Fibroblast of skin of right biceps (primary cell): ENCODE measurements around the gene DNAJB5.

ENCODE experiments used
- DNase-seq: peaks from one replicate; pipeline ENCODE4 v3.0.0-alpha.2; 2013

DNAJB5 gene

DNA sequence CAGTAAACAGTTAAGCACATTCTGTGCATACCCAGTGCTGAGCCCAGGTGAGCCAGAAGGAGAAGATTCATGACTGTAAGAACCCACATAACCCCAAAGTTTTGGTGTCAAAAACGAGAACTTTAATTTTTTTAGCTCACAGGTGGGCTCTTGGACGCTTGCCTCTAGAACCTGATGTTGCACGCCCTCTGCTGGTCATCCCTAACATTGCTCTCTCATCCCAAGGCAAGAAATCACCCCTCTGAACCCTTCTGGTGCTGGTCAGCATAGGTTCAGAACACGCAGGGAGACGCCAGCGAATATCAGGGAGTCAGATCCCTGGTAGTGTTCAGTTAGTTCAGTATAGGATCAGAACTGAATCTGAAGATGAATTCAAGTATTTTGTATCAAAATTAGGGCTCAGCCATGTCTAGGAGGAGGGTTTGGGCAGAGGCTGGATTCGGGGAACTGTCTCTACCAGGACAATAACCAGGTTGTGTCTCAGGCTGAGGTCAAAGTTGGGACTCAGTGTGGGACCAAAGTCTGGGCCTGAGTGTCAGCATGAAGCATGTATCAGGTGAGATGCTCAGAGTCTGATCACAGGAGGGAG, 4.1 kb upstream of the DNAJB5 start:
- peak; percentile 44 for DNase-seq

DNA sequence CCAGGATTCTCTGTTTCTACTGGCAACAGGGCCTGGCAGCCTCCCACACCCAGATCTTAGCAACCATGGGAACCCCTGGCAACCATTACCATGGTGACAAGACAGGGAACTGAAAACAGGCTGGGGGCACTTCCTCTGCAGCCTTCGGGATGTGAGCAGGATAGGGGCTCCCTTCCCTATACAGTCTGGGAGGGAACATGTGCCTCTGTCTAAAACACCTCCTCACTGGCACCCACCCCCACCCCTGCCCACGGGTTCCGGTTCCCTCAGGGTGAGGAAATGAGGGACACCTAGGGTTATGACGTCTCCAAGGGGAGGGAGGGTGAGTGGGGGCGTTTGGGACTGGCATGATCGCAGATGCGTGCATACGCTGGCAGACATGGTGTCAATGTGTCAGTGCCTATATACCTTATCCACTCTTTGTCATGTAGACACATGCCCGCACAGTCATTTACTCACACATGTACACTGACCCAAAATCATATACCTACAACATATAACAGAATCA, 3.0 kb upstream of the DNAJB5 start:
- no peak for DNase-seq

DNA sequence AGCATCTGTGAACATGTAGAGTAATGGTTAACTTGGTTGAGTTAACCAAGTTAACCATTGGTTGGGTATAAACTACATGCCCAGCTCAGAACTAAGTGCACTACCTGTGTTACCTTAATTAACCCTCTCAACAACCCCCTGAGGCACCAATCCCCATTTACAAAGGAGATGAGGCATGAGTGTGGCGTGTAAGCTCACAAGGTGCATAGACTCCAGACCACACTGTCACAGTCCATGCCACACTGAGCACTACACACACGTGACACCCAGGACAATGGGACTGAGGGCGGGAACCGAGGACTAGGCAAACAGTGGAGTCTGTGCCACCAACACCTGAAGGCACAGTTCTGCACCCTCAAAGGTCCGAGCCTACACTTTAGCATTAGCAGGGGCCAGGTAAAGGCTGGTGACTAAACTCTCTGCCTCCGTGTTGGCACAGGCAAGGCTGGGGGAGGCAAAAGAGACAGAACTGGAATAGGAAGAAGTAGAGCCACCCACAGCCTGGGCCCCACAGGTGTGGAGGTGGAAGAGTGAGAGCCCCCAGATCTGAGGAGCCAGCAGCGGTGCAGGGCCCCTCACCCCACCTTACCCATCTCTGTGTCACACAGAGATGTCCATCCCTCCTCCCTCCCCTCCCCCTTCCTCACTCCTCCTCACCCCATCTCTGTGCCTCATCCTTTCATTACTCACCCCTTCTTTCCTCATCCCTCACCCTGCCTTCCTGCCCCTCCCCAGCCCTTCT, 2.2 kb upstream of the DNAJB5 start:
- peak; percentile 26 for DNase-seq

DNA sequence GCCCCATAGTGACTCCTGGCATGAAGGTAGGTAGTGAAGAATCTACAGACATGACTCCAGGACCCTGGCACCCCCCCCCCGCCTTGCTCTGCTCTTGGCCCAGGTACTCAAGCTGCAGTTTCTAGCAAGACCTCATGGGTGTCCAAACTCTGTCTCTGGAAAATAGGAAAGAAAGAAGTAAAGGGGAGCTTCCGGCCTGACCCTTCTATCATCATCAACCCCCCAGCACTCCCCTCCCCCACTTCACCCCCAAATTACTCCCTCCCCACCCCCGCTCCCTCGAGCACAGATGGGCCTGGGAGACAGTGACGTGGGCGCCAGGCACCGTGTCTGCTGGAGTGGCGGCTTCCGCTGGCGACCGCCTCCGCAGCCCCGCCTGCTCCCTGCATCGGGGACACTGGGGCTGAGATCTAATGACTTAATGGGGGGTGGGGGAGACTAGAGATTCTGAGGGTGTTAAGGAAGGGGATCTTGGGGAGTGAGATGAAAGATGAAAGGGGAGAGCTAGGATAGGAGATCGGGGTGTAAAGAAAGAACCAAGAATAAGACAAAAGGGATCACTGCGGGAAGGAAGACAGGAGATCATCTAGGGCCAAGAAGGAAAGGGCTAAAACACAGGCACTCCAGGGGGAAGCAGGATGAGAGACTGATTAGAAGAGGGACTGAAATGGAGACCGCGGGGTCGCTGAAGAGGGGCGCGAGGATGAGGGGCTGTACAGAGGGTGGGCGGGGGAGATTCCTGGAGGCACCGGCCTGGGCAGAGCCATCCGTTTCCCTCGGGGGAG, 1.1 kb upstream of the DNAJB5 start:
- DNase-seq = peak; percentile 39

DNA sequence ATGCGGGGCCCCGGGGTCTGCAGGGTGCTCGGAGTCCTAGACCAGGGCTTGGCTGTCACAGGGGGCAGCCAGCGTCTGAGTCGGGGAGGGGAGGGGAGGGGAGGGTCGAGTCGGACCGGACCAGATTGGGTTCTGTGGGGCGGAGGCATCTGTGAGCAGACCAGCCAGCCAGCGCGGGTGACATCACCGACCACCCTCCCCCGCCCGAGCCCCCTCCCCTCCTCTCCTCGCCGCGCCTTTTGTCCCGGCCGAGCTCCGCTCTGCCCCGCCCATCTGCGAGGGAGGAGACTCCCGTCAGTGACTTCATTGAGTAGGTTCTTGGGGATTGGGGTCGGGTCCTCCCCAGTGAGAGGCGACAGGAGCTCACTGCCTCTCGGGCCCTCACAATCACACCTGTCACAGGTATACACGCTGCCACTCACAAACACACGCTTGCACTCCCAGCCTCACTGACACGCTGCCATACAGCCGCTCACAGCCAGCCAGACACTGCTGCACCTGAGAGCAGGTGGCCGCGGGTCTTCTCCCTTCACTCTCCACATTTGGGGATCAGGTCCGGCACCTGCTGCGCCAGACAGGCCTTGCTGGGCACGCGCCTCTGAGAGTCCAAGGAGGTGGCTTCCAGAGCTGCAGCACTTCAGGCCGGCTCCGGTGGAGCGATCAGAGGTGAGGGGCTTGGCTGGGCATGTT, 546 bp downstream of the DNAJB5 start:
- DNase-seq = peak; percentile 67

- no peak for DNase-seq
Measured at GRCh38 chr9:34990908-34991606, 1.5 kb downstream of the DNAJB5 start.

DNA sequence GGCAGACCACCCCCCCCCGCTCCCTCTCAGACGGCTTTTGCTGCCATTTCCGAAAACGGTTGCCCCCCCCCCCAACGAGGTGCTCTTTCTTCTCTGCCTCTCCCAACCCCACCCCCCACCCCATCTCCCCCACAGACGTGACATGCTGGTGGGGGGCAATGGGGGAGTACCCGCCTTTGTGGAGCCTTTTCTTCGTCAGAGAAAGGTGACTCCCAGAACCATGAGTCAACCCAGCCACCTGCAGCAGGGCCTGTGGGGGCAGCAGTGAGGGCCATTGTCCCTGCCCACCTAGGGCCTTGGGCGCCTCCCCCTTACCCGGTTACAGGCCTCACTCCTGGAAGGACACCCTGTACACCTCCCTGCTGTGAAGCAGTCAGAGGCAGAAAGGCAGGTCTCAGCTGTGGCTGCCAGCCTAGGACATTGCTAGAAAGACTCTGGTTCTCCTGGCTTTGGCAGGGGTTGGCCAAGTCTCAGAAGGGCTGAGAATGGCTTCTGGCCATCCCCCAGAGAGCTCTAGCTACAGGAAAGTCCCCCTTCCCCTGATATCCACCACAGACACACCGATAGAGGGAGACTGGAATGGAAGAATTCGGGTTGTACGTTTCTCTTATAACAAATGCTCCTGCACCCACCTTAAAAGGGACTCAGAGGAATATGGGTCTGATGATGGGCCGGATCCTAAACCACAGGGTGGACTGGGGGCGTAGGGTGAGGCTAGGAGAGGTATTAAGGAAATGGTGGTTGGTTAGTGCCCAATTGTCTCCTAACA, 2.2 kb downstream of the DNAJB5 start:
- DNase-seq = peak; percentile 21

GRCh38 chr9:34992376-34992951, 2.9 kb downstream of the DNAJB5 start:
- peak; percentile 96 for DNase-seq

- DNase-seq = peak; percentile 75
Measured at GRCh38 chr9:34993502-34994259, 4.1 kb downstream of the DNAJB5 start.

DNA sequence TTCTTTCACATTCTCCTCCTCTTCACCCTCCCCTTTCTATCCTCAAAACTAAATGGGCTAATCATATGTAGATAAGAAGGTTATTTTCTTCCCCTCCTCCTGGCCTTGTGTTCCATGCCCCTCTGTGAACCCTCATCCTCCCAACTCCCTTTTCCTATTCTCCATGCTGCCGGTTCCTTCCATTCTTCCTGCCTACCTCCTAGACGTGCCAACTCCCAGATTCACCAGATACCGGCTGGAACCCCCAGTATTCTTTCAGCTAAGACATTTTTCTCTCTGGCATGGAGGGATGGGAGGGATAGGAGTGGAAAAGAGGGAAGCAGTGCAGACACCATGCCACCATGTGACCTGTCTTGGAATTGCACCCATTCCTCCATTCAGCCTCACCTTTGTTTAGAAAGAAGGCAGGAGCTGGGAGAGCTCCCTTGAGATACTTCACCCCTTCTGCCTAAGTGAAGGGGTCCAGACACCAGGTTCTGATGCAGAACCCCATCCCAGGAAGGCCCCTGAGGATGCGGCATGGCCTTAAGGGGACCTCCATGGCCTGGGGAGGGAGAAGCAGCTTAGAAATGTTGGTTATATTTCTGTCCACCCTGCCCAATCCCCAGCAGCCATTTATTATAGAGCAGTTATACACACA, 4.8 kb downstream of the DNAJB5 start:
- peak; percentile 56 for DNase-seq

- DNase-seq = peak; percentile 26
Measured at GRCh38 chr9:34994900-34995669, 5.5 kb downstream of the DNAJB5 start.

- peak; percentile 44 for DNase-seq
Measured at GRCh38 chr9:34995670-34996060, 6.1 kb downstream of the DNAJB5 start.

DNA sequence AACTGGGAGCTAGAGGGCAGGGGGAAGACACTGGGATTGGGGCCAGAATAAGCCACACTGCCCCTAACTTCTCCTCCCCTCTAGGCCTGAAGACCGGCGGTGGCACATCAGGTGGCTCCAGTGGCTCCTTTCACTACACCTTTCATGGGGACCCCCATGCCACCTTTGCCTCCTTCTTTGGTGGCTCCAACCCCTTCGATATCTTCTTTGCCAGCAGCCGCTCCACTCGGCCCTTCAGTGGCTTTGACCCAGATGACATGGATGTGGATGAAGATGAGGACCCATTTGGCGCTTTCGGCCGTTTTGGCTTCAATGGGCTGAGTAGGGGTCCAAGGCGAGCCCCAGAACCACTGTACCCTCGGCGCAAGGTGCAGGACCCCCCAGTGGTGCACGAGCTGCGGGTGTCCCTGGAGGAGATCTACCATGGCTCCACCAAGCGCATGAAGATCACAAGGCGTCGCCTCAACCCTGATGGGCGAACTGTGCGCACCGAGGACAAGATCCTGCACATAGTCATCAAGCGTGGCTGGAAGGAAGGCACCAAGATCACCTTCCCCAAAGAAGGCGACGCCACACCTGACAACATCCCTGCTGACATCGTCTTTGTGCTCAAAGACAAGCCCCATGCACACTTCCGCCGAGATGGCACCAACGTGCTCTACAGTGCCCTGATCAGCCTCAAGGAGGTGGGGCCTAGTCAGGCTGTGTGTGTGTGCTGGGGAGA, 6.8 kb downstream of the DNAJB5 start:
- no peak for DNase-seq

DNA sequence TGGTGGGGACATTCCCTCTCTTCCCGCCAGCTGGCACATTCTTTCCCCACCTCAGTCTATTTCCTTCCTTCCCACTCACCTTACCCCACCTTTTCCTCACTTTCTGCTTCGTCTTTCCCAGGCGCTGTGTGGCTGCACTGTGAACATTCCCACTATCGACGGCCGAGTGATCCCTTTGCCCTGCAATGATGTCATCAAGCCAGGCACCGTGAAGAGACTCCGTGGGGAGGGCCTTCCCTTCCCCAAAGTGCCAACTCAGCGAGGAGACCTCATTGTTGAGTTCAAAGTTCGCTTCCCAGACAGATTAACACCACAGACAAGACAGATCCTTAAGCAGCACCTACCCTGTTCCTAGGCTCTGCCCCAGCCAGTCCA, 7.3 kb downstream of the DNAJB5 start:
- no peak for DNase-seq

DNA sequence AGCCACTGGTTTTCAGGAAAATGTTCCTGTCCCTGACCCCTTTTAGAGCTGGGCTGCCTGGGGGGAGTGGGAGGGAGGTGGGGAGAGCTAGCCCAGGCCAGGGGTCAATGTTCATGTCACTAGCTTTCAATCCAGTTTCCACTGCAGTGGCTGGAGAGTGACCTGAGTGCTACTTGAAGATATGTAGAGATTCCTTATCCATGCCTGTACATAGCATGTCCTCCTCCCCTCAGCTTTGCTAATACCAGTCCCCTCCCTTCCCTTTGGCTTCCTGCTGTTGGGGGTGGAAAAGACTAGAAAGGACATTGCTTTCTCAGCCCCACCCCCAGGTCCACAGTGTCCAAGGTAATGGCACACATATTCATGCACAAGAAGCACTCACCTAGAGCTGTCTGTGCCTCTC, 7.8 kb downstream of the DNAJB5 start:
- no peak for DNase-seq

DNA sequence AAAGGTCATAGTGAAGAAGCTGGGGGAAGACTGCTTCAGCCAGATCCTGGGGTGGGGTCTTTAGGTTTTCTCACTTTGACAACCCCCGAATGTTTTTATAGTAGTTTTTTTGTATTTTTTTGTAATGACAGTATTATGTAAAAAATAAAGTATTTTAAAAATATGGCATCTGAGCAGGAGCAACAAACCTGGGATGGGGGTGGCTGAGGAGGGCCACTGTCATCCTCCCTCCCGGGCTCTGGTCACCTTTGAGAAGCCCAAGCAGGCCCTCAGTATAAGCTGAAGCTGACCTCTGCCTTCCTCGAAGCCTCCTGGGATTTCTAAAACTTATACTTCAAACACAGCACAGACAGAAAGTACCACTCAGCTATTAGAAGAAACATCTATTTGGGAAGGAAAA, 8.7 kb downstream of the DNAJB5 start:
- DNase-seq = no peak

DNA sequence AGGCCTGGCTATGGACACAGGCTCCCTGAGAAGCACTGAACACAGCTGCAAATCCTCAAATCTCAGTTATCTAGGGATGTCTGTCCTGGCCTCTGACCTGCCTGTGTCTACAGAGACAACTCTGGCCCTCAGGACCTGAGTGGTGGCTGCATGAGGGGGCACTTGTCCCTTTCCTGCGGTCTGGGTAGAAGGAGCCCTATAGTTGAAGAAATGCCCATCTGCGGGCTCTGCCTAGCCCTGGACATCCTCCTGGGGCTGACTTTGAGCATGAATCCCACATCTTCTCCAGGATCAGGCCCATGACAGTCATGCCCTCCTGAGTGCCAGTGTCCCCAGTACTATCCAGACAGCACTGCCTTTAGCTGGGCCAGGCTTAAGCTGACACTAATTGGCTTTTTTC, 10.0 kb downstream of the DNAJB5 start:
- DNase-seq = no peak

- peak; percentile 81 for DNase-seq
Measured at GRCh38 chr9:35000535-35001284, 11.2 kb downstream of the DNAJB5 start.
